ENCODE data around the gene GNAO1. TPM values are rescaled to one million over a fixed set of nuclear protein-coding genes. Genes with fewer than 3 reads are reported as not detected.

GNAO1 gene
- polyA plus RNA-seq, 3 donors, result not detected

DNA sequence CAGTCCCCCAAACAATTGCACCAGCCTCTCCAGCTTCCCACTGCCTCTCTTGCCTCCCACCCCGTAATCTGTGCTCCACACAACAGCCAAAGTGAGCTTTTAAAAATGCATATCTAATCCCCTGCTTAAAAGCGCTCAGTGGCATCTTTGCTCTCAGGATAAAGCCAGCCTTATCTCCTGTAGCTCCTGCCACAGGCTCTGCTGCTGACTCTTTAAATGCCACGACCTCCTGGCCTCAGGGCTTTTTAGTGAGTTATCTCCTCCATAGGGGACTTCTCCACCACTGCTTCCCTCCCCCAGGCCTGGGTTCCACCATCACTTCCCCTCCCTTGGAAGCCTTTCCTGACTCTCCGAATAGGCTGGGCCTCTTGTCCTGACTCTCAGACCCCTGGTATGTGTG is 98.6 kb downstream of the GNAO1 start:
- Mint-ChIP-seq H3K9me3 (peaks cover 0 to 3% (median 0%) of the 10 kb centered on the region in 7 donors), H3K27ac (no peak overlapping the region), H3K27me3 (ENCODE audit: low read depth in 3 of 3) (peaks cover 1 to 6% (median 4%) of the 10 kb centered on the region in 3 donors), H3K4me3 (no peak overlapping the region), H3K36me3 (no peaks in the 10 kb centered on the region), H3K4me1 (peaks cover 27% of the 10 kb centered on the region)
- H2AFZ ChIP-seq (ENCODE audit: insufficient read depth, low read depth, low read length, poor library complexity, severe bottlenecking), result no peak overlapping the region
- H3K36me3 ChIP-seq (replicated peaks in 1 of 2; ENCODE audit: control insufficient read depth in 1 of 2, insufficient read depth in 2 of 2, low read length in 2 of 2), result no peaks in the 10 kb centered on the region
- no peaks in the 10 kb centered on the region for H3K9me3 ChIP-seq (replicated peaks in 1 of 2; ENCODE audit: control insufficient read depth in 1 of 2, insufficient read depth in 1 of 2, low read length in 2 of 2)
- peaks cover 27 to 28% of the 10 kb centered on the region in 2 donors for H3K4me1 ChIP-seq (ENCODE audit: control insufficient read depth in 1 of 2, insufficient read depth in 2 of 2, low read length in 2 of 2)
- H4K20me1 ChIP-seq (ENCODE audit: insufficient read depth, low read length), result no peaks in the 10 kb centered on the region
- TF ChIP-seq, protein P1, sequence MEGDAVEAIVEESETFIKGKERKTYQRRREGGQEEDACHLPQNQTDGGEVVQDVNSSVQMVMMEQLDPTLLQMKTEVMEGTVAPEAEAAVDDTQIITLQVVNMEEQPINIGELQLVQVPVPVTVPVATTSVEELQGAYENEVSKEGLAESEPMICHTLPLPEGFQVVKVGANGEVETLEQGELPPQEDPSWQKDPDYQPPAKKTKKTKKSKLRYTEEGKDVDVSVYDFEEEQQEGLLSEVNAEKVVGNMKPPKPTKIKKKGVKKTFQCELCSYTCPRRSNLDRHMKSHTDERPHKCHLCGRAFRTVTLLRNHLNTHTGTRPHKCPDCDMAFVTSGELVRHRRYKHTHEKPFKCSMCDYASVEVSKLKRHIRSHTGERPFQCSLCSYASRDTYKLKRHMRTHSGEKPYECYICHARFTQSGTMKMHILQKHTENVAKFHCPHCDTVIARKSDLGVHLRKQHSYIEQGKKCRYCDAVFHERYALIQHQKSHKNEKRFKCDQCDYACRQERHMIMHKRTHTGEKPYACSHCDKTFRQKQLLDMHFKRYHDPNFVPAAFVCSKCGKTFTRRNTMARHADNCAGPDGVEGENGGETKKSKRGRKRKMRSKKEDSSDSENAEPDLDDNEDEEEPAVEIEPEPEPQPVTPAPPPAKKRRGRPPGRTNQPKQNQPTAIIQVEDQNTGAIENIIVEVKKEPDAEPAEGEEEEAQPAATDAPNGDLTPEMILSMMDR (IDR thresholded peaks at IDR 0.05), result no peak
- H3K4me3 ChIP-seq (replicated peaks in 1 of 3; ENCODE audit: low read depth in 2 of 3, low read length in 3 of 3), result no peak overlapping the region
- H3K27ac ChIP-seq (ENCODE audit: low read depth in 1 of 2, low read length in 2 of 2), result no peak overlapping the region
- H3K9ac ChIP-seq (ENCODE audit: insufficient read depth, low read length, poor library complexity, severe bottlenecking), result no peak overlapping the region
- no peaks in the 10 kb centered on the region for H3K79me2 ChIP-seq (ENCODE audit: insufficient read depth, low read length)
- intact Hi-C loops (cut with micrococcal nuclease), result loop anchor here in 1 of 2 donors (10.0 kb wide), 1 partner anchor 255 kb away; no protein-coding TSS in a partner anchor
- 83% methylated on average over 4 of the region's 4 CpGs for WGBS (ENCODE audit: insufficient coverage)
- no peak for DNase-seq
- H3K27me3 ChIP-seq (ENCODE audit: control insufficient read depth in 2 of 2, insufficient read depth in 2 of 2, low read length in 2 of 2), result no peaks in the 10 kb centered on the region
- no peak overlapping the region for H3K4me2 ChIP-seq (replicated peaks; ENCODE audit: extremely low read depth, low read length, poor library complexity, severe bottlenecking)

DNA sequence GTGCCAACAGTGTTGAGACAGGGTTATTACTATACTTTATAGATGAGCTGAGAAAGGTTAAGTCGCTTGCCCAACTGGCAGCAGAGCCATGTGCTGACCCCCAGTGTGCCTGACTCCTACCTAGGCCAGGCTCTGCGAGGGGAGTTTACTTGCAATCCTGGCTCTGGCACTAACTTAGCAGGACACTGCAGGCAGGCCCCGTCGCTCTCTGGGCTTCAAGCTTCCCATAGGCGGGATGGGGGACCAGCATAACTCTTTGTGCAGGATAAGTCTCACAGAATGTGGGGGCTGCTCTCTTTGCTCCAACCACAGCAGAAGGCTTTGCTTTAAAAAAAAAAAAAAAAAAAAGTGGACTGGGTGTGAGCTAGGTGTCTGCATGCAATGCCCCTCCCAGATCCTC is 102.7 kb downstream of the GNAO1 start:
- Histone ChIP-seq H3K79me2 (ENCODE audit: insufficient read depth, low read length) (no peaks in the 10 kb centered on the region), H3K27ac (ENCODE audit: low read depth in 1 of 2, low read length in 2 of 2) (no peak overlapping the region), H3K9me3 (replicated peaks in 1 of 2; ENCODE audit: control insufficient read depth in 1 of 2, insufficient read depth in 1 of 2, low read length in 2 of 2) (no peaks in the 10 kb centered on the region), H4K20me1 (ENCODE audit: insufficient read depth, low read length) (no peaks in the 10 kb centered on the region), H3K27me3 (ENCODE audit: control insufficient read depth in 2 of 2, insufficient read depth in 2 of 2, low read length in 2 of 2) (no peaks in the 10 kb centered on the region), H3K9ac (ENCODE audit: insufficient read depth, low read length, poor library complexity, severe bottlenecking) (no peak overlapping the region), H3K4me1 (ENCODE audit: control insufficient read depth in 1 of 2, insufficient read depth in 2 of 2, low read length in 2 of 2) (peaks cover 30 to 35% of the 10 kb centered on the region in 2 donors), H3K4me3 (replicated peaks in 1 of 3; ENCODE audit: low read depth in 2 of 3, low read length in 3 of 3) (no peak overlapping the region), H3K36me3 (replicated peaks in 1 of 2; ENCODE audit: control insufficient read depth in 1 of 2, insufficient read depth in 2 of 2, low read length in 2 of 2) (no peaks in the 10 kb centered on the region), H2AFZ (ENCODE audit: insufficient read depth, low read depth, low read length, poor library complexity, severe bottlenecking) (no peak overlapping the region), H3K4me2 (replicated peaks; ENCODE audit: extremely low read depth, low read length, poor library complexity, severe bottlenecking) (no peak overlapping the region)
- Mint-ChIP-seq H3K27me3 (ENCODE audit: low read depth in 3 of 3) (peaks cover 1 to 4% (median 2%) of the 10 kb centered on the region in 3 donors), H3K27ac (no peak overlapping the region), H3K4me3 (no peak overlapping the region), H3K9me3 (peaks cover 0 to 3% (median 0%) of the 10 kb centered on the region in 7 donors), H3K36me3 (no peaks in the 10 kb centered on the region), H3K4me1 (peaks cover 35% of the 10 kb centered on the region)
- WGBS (ENCODE audit: insufficient coverage), result 100% methylated on average over 4 of the region's 5 CpGs
- intact Hi-C loops (cut with micrococcal nuclease), result loop anchor here in 1 of 2 donors (10.0 kb wide), 1 partner anchor 259 kb away; no protein-coding TSS in a partner anchor
- TF ChIP-seq, protein P1 (IDR thresholded peaks at IDR 0.05), result no peak
- DNase-seq, result no peak

All from CD14-positive monocyte (primary cell).